K562 (cell line): Measurements from ENCODE around the gene RBMX. TPM values are rescaled to one million over a fixed set of nuclear protein-coding genes. Genes with fewer than 3 reads are reported as not detected.
A peak's percentile ranks its signal among the peaks of the same experiment; 100 is the strongest.

Experiments used
- ATF1 ChIP-seq, 2 experiments: fragments of 450-650 bp in 1 of 2; IDR thresholded peaks; 2 replicates each; pipeline ENCODE4 v1.6.1; 2016; ENCODE audit warnings: missing compliant biosample characterization in 1 of 2, missing genetic modification characterization in 1 of 2
- BHLHE40 ChIP-seq: IDR thresholded peaks from 2 replicates; pipeline ENCODE4 v1.6.1; 2011; ENCODE audit warnings: low read length, improper control_type of control experiment
- CBFA2T3 ChIP-seq: fragments of 450-650 bp; IDR thresholded peaks from 2 replicates; pipeline ENCODE4 v1.6.1; 2017
- CCNT2 ChIP-seq: IDR thresholded peaks from 2 replicates; pipeline ENCODE4 v1.6.1; 2011; ENCODE audit warnings: borderline replicate concordance, low read depth, mild to moderate bottlenecking, moderate library complexity, mixed read lengths, low read length; ENCODE audit not compliant: insufficient read length; ENCODE audit errors: extremely low read depth
- CHD4 ChIP-seq: fragments of 200-600 bp; sonication (generic); IDR thresholded peaks from 3 replicates; pipeline ENCODE4 v1.6.1; 2012; ENCODE audit warnings: low read depth, mild to moderate bottlenecking, mixed read lengths, low read length, inconsistent platforms; ENCODE audit not compliant: insufficient read depth, insufficient replicate concordance, poor library complexity, severe bottlenecking
- COPS2 ChIP-seq: fragments of 450-650 bp; conservative IDR thresholded peaks from 2 replicates; pipeline ENCODE4 v1.6.1; 2016; ENCODE audit warnings: mild to moderate bottlenecking, moderate library complexity
- CTBP1 ChIP-seq: fragments of 450-650 bp; IDR thresholded peaks from 2 replicates; pipeline ENCODE4 v1.6.1; 2016; ENCODE audit warnings: borderline replicate concordance
- HNRNPH1 ChIP-seq: fragments of 200-400 bp; formaldehyde crosslinking; optimal IDR thresholded peaks from 2 replicates; pipeline ENCODE3; 2017; ENCODE audit warnings: low read depth, mild to moderate bottlenecking, low read length, moderate library complexity
- KDM1A ChIP-seq, 2 experiments: fragments of 450-650 bp; IDR thresholded peaks; 2 replicates each; pipeline ENCODE4 v1.6.1; 2016; ENCODE audit warnings: mild to moderate bottlenecking in 2 of 2
- NCOA1 ChIP-seq: fragments of 450-650 bp; IDR thresholded peaks from 2 replicates; pipeline ENCODE4 v1.6.1; 2016; ENCODE audit warnings: low read depth
- PREB ChIP-seq: sonication (generic); formaldehyde crosslinking; IDR thresholded peaks from 2 replicates; pipeline ENCODE4 v1.8.1; 2023; ENCODE audit warnings: mild to moderate bottlenecking, missing genetic modification reagents
- RCOR1 ChIP-seq, 2 experiments: IDR thresholded peaks; 2 replicates each; pipeline ENCODE4 v1.6.1; 2012; ENCODE audit warnings: low read depth in 2 of 2, low read length in 2 of 2, borderline replicate concordance in 1 of 2, improper control_type of control experiment in 1 of 2
- RFX7 ChIP-seq: fragments of 250-450 bp; sonication (Bioruptor Pico); IDR thresholded peaks from 2 replicates; pipeline ENCODE4 v1.5.1; 2021; ENCODE audit warnings: mild to moderate bottlenecking
- SIN3A ChIP-seq, 2 experiments: fragments of 150-350 bp in 1 of 2; IDR thresholded peaks; 2 replicates each; pipeline ENCODE4 v1.6.1; 2011 to 2016; ENCODE audit warnings: borderline replicate concordance in 2 of 2, low read depth in 2 of 2, low read length in 2 of 2, mild to moderate bottlenecking in 2 of 2, moderate library complexity in 2 of 2; ENCODE audit not compliant: control insufficient read depth in 1 of 2
- SRSF1 ChIP-seq: fragments of 200-400 bp; formaldehyde crosslinking; IDR thresholded peaks from 2 replicates; pipeline ENCODE4 v1.6.1; 2017; ENCODE audit warnings: mild to moderate bottlenecking, low read depth, low read length, moderate library complexity
- STAT5A ChIP-seq: IDR thresholded peaks from 2 replicates; pipeline ENCODE4 v1.6.1; 2012; ENCODE audit warnings: low read length, inconsistent platforms, borderline replicate concordance
- TAF1 ChIP-seq: IDR thresholded peaks from 2 replicates; pipeline ENCODE4 v1.6.1; 2011; ENCODE audit warnings: mild to moderate bottlenecking, low read length, moderate library complexity; ENCODE audit not compliant: insufficient read depth, control insufficient read depth, severe bottlenecking; ENCODE audit errors: extremely low read depth
- ZC3H8 ChIP-seq: fragments of 450-650 bp; IDR thresholded peaks from 2 replicates; pipeline ENCODE4 v1.6.1; 2017
- ZEB2 ChIP-seq: fragments of 450-650 bp; IDR thresholded peaks from 2 replicates; pipeline ENCODE4 v1.6.1; 2016
- ZNF133 ChIP-seq: fragments of 250-450 bp; sonication (Bioruptor Pico); IDR thresholded peaks from 2 replicates; pipeline ENCODE4 v1.4.0; 2020; ENCODE audit warnings: mild to moderate bottlenecking
- ZNF511 ChIP-seq: sonication (generic); formaldehyde crosslinking; IDR thresholded peaks from 2 replicates; pipeline ENCODE4 v1.8.0; 2022; ENCODE audit warnings: mild to moderate bottlenecking, missing genetic modification reagents
- ZNF518B ChIP-seq: fragments of 250-450 bp; sonication (Bioruptor Pico); IDR thresholded peaks from 2 replicates; pipeline ENCODE4 v1.5.0; 2021; ENCODE audit warnings: mild to moderate bottlenecking, moderate library complexity
- ZNF766 ChIP-seq: fragments of 200-800 bp; sonication (Bioruptor generic); conservative IDR thresholded peaks from 2 replicates; pipeline ENCODE4 v1.6.1; 2016; ENCODE audit warnings: missing genetic modification characterization, missing compliant biosample characterization
- ZNF778 ChIP-seq: fragments of 450-650 bp; formaldehyde crosslinking; IDR thresholded peaks from 2 replicates; pipeline ENCODE4 v1.4.0; 2020; ENCODE audit warnings: mild to moderate bottlenecking, moderate library complexity
- polyA plus RNA-seq, 8 experiments: library from polyadenylated mRNA; depleted of rRNA in 4 of 8; stranded (reverse) in 5 of 8; unstranded in 3 of 8; fragments of >200 nt; fragmentation: Nextera tagmentation in 2 of 8; fragmentation: Illumina TruSeq in 1 of 8; extraction: Ambion mirVana in 2 of 8; extraction: Trizol in 1 of 8; gene quantifications; 2 replicates each; pipeline versions ENCODE4 v1.2.1 to v1.2.3, GENCODE V29; 2011 to 2014; ENCODE audit warnings: inconsistent platforms in 1 of 8, missing spikeins in 1 of 8
- total RNA-seq, 7 experiments: library from RNA; depleted of rRNA in 6 of 7; stranded (reverse); fragments of >200 nt in 6 of 7; fragmentation: Illumina TruSeq in 2 of 7; extraction: Trizol in 2 of 7; gene quantifications; 2 replicates each; pipeline versions ENCODE4 v1.2.1 to v1.2.3, GENCODE V29; 2011 to 2021; ENCODE audit warnings: low replicate concordance in 1 of 7

The RBMX gene
- total and polyA plus RNA-seq, 9 of the 15 experiments (the other 6 are each of a cell fraction or from before 2014, with no cell fraction given) = 405 to 671 (median 540) TPM

- TF ChIP-seq ZNF766 (0 out of 2 replicates have a peak, but pooled peaks have one; percentile 57), RFX7 (CRISPR knock-in tag) (no peak), RCOR1 (IDR thresholded peaks at IDR 0.05; ENCODE audit: borderline replicate concordance in 1 of 2, low read depth in 2 of 2, low read length in 2 of 2) (peak in 1 of 2 experiments; percentile 92; a peak in 2 of 4 replicates), ATF1 (CRISPR knock-in tag; IDR thresholded peaks at IDR 0.05) (no peak), ATF1 (tag; IDR thresholded peaks at IDR 0.05) (no peak), ZEB2 (peak; percentile 55; the same call in 1 of the 2 replicates), SRSF1 (no peak), TAF1 (no peak), CCNT2 (peak; percentile 68), CTBP1 (peak; percentile 88), BHLHE40 (no peak), ZC3H8 (no peak), PREB (CRISPR knock-in tag) (no peak), STAT5A (peak; percentile 82), NCOA1 (peak; percentile 73), ZNF133 (CRISPR knock-in tag) (no peak), CHD4 (no peak), ZNF511 (CRISPR knock-in tag) (no peak), CBFA2T3 (peak; percentile 31; the same call in 1 of the 2 replicates), ZNF778 (CRISPR knock-in tag) (no peak), HNRNPH1 (no peak), KDM1A (IDR thresholded peaks at IDR 0.05) (peak; percentile 54 to 55; a peak in 2 of 4 replicates), SIN3A (IDR thresholded peaks at IDR 0.05; ENCODE audit: borderline replicate concordance in 2 of 2, control insufficient read depth in 1 of 2, low read depth in 2 of 2, low read length in 2 of 2) (no peak), COPS2 (no peak), ZNF518B (no peak)
Measured at GRCh38 chrX:136847874-136848273, 32.7 kb downstream of the RBMX start (continued).
